ENCODE results near the gene NUP153.
"Not testable (repeated sequence)": the region's sequence is repeated elsewhere in the genome, so short reads cannot be mapped to it uniquely, and the experiment has no call there.

The NUP153 gene

DNA sequence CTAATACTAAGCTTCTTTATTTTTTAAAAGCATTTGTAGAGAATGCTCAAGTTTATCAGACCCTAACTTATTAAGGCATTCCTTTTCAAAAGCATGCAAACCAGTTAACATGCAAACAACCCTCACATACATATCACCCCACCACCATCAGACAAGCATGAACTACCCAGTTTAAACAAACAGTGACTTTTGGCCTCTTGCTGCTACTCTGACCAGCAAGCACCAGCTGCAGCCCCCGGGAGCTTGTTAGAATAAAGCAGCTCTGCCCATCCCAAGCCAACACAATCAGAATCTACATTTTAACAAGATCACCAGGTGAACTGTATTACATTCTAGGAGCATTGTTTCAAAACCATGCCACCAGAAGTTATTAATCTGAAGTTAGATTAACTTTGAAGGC is 5.9 kb upstream of the NUP153 start:
- DNase-seq = no peak

GRCh38 chr6:17710331-17710730 is 3.6 kb upstream of the NUP153 start:
- DNase-seq = no peak

DNA sequence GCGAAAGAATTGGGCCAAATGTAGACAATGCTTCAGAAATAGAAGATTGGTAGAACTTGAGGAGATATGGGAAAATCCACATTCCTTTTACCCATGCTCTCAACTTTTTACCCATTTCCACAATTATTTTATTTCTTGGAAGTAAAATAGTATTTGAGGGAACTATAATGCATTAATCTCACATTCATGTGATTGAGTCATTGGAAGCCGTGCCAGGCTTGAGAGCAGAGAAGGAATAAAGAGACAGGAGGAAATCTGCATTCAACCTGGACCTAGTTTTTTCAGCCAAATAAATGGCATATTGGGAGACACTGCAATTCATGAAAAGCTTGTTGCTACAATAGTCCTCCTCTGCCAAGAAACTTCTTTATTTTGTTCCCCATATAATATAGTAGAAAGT is 2.8 kb upstream of the NUP153 start:
- no peak for DNase-seq

DNA sequence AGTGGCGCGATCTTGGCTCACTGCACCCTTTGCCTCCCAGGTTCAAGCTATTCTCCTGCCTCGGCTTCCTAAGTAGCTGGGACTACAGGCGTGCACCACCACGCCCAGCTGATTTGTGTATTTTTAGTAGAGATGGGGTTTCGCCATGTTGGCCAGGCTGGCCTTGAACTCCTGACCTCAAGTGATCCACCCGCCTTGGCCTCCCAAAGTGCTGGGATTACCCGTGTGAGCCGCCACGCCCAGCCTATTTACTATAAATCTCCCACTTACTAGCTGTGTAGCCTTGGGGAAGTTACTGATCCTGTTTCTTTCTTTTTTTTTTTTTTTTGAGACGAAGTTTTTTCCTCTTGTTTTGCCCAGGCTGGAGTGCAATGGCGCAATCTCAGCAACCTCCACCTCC is 1.3 kb upstream of the NUP153 start:
- DNase-seq = not testable (repeated sequence)

DNA sequence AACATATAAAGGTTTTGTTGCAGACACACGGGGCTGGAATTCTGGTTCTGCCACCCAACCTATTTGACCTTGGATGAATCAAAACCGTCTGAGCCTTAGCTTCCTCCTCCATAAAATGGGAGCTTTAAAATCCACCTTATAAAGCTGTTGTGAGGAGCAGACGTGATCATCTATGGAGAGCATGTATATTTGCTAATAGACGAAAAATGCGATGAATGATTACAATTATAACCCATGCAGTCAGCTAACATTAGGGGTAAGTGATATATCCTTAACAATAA is 586 bp upstream of the NUP153 start:
- no peak for DNase-seq

DNA sequence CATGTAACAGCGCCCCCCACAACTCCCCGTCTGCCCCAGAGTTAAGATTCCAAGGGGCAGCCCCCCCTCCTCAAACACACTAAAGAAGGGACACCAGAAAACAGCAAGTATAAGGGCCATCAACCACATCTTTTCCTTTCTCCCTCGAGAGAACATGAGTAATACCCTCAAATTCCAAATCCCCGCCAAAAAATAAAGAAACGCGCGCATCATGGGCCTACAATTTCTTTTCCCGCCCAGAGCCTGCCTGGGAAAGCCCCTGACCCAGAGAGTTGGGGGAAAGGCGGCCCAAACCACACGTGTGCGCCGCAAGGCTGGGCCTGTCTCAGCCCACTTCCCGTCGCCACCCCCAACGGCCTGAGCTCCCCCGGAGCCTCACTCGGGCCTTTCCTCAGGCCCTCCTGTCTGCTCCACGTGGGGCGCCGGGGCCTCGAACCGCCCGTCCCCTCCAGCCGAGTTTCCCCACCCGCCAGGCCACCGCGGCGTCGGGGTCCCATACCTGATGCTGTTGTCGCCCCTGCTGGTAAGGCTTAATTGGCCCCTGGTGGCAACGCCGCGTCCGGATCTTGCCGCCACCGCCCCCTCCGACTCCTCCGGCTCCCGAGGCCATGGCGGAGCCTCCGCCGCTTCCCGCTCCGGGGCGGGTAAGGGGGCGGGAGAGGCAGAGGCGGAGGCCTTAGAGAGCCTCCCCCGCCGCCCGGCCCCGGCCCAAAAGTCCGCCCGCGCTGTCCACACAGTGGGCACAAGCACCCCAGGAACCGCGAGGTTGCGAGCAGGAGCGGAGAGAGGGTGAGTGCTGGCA is 746 bp downstream of the NUP153 start:
- DNase-seq = peak; percentile 37

DNA sequence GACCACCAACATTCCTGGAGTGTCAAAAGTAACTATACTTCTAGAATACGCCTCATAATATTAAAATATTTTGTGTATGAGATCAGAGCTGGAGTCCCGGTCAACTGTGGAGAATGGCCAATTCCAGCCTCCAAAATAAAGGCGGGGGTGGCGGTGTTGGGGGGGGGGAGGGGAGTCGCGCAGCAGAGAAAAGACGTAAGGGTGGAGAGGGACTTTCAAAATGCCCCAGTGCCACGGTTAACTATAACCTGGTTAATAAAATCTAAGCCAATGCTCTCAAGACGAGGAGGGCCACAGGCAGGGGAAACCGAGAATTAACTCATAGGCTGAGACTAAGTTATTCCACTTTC is 1.3 kb downstream of the NUP153 start:
- no peak for DNase-seq

DNA sequence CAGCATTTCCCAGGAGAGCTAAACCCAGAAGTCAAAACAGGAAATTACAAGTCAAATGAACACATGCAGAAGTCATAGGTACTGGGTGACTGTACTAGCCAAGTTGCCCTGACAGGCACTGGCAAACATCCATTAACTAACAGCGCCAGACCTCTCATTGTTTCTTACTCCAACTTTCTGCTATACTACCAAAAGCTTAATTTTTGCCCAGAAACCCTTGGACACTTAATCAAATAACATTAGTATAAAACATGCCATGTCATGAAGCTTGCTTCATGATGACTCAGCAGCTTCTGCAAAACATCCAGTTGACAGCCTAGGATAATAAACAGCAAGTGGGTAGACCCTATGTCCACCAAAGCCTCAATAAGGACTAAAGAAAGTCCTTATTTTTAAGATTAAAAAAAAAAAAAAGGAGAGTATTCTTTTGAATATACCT is 3.5 kb downstream of the NUP153 start:
- no peak for DNase-seq

GRCh38 chr6:17700421-17701416 is 6.0 kb downstream of the NUP153 start:
- DNase-seq = no peak

DNA sequence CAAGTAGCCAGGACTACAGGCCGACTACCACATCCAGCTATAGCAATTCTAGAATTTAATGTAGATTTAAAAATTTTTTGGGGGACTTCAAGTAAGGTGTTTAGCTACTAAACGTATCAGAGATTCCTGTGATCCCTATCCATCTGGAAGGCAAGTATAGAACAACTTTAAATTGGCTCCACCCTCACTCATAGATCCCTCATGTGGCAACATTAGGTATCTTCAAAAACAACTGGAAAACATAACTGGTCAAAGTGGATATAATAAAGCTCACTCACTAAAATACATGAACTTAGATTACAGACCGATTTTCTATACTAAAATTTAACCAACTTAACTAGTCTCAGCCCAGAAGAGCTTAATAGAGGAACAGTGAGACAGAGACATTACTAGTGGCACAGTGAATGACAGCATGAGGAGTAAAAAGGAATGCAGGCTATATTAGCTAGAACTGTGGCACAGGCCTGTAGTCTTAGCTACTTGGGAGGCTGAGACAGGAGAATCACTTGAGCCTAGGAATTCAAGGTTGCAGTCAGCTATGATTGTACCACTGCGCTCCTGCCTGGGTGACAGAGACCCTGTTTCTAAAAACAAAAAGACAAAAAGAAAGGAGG is 14.7 kb downstream of the NUP153 start:
- no peak for DNase-seq

GRCh38 chr6:17688481-17688880 is 18.2 kb downstream of the NUP153 start:
- DNase-seq = no peak

DNA sequence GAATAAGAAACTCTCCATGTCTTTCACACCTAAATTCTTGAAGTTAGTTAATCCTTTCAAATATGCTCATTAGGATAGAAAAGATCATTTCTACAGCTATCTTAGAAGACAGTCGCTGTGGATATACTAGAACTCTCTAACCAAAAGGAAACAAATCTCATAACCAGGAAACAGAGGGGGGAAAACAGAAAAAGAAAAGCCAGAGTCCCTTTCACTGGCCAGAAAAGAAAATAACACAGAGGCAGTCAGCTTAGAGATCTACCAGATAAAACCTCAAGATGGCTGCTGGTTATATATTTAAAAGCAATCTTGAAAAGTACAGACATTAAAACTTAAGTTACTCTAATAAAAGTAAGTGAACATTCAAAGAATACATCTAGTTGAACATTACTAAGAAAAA is 19.6 kb downstream of the NUP153 start:
- no peak for DNase-seq

GRCh38 chr6:17684134-17684533 is 22.6 kb downstream of the NUP153 start:
- no peak for DNase-seq

GRCh38 chr6:17683428-17683827 is 23.3 kb downstream of the NUP153 start:
- no peak for DNase-seq

- DNase-seq = no peak
Observed at GRCh38 chr6:17679726-17680125, 27.0 kb downstream of the NUP153 start.

DNA sequence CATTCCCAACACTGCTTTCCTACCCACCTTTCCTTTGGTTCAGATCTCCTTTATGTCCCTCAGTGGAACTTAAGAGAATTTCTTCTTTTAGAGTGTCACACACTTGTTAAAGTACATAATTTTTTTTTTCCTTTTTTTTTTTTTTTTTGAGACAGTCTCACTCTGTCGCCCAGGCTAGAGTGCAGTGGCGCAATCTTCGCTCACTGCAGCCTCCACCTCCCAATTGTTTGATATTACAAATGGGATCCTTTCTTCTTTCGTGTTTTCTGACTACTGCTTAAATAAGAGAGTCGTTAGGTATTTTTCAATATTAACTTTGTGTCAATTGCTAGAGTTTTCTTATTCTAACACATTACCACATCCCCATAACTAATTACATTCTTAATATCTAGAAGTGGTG is 29.1 kb downstream of the NUP153 start:
- DNase-seq = no peak

GRCh38 chr6:17673543-17674254 is 33.0 kb downstream of the NUP153 start:
- DNase-seq = no peak

DNA sequence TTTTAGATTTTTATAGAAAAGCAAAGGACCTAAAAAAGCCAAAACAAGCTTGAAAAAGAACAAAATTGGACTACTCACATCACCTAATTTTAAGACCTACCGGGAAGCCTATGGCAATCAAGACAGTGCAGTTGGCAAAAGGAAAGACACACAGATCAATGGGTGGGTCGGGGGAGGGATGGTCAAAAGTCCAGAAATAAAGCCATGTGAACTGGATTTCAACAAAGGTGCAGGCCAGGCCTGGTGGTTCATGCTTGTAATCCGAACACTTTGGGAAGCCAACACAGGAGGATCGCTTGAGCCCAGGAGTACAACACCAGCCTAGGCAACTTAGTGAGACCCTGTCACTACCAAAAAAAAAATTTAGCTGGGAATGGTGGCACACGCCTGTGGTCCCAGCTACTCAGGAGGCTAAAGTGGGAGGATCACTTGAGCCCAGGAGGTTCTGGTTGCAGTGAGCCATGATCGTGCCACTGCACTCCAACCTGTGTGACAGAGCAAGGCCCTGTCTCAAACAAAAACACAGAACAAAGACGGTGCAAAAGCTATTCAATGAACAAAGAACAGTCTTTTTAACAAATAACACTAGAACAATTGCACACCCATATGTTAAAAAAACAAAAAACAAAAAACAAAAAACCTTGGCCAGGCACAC is 34.5 kb downstream of the NUP153 start:
- no peak for DNase-seq

- no peak for DNase-seq
Observed at GRCh38 chr6:17666646-17667045, 40.1 kb downstream of the NUP153 start.

DNA sequence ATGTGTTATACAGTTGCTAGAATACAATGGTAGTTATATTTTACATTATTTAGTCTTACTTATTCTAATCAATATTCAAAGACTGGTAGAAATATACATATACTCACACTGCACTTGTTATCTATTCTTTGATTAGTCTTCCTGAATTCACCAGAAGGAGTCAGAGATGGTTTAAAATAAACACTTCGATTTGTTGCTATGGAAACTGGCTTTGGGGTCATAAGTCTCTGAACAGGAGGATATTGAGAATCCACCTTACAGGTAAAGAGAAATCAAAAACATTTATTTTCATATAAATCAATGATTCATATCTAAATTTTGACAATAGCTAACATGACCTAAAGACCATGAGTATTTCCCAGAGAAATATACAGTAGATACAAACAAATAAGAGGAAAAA is 41.6 kb downstream of the NUP153 start:
- DNase-seq = no peak

DNA sequence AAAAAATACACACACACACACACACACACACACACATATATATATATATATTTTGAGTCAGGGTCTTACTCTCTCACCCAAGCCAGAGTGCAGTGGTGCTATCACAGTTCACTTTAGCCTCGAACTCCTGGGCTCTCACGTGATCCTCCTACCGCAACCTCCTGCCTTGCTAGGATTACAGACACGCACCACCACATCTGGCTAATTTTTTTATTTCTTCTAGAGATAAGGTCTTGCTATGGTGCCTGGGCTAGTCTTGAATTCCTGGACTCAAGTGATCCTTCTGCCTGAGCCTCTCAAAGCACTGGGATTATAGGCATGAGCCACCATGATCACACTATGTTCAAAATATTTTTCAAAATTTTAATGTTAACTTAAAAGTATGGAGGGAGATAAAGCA is 43.5 kb downstream of the NUP153 start:
- DNase-seq = no peak

- no peak for DNase-seq
Observed at GRCh38 chr6:17662585-17662984, 44.1 kb downstream of the NUP153 start.

DNA sequence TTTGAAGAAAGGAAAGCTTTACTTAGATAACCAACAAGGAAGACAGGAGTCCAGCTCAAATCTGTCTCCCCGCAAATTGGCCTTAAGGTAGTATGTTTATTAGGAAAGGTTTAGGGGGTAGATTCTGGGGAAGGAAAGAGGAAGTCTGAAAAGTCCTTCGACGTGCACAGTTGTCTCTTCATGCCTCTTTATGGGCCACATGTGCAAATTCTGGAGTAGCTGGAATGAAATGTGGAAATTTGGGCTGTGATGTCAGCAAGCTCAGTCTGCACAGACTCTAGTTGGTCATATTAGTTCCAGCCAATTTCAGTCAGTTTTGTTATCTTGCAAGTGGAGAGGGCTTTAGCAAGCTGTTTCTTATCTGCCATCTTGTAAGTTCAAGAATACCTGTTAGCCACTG is 50.1 kb downstream of the NUP153 start:
- DNase-seq = no peak
